Astrocyte (in vitro differentiated cells and primary cell): ENCODE measurements around the gene CPOX. TPM values are rescaled to one million over a fixed set of nuclear protein-coding genes. Genes with fewer than 3 reads are reported as not detected.

ENCODE experiments used
- DNase-seq: peaks from one replicate; pipeline ENCODE4 v3.0.0-alpha.2; 2010; ENCODE audit warnings: low read depth
- FAIRE-seq: peaks from 2 replicates; lab custom pipeline; 2011; peaks lifted over from hg19 to GRCh38; lab: Jason Lieb, UNC
- H2AFZ ChIP-seq: 2 replicates; pipeline ENCODE4 v1.6.0; 2012; ENCODE audit warnings: low read depth, low read length, inconsistent platforms
- H3K27ac ChIP-seq: 2 replicates; pipeline ENCODE4 v1.5.1; 2011; ENCODE audit warnings: low read depth, low read length, inconsistent platforms
- H3K27me3 ChIP-seq: 2 replicates; pipeline ENCODE4 v1.6.0; 2011; ENCODE audit warnings: low read length, inconsistent platforms; ENCODE audit not compliant: insufficient read depth
- H3K36me3 ChIP-seq: 2 replicates; pipeline ENCODE4 v1.5.1; 2011; ENCODE audit warnings: low read length, inconsistent platforms; ENCODE audit not compliant: insufficient read depth
- H3K4me1 ChIP-seq: 2 replicates; pipeline ENCODE4 v1.5.1; 2011; ENCODE audit warnings: low read length, inconsistent platforms; ENCODE audit not compliant: insufficient read depth
- H3K4me2 ChIP-seq: 2 replicates; pipeline ENCODE4 v1.6.0; 2012; ENCODE audit warnings: low read length, inconsistent platforms
- H3K4me3 ChIP-seq: 2 replicates; pipeline ENCODE4 v1.5.1; 2011; ENCODE audit warnings: low read depth, mild to moderate bottlenecking, low read length, inconsistent platforms; ENCODE audit not compliant: insufficient read depth
- H3K79me2 ChIP-seq: 2 replicates; pipeline ENCODE4 v1.6.0; 2012; ENCODE audit warnings: mild to moderate bottlenecking, low read length, inconsistent platforms; ENCODE audit not compliant: insufficient read depth
- H3K9ac ChIP-seq: 2 replicates; pipeline ENCODE4 v1.6.0; 2012; ENCODE audit warnings: mild to moderate bottlenecking, low read length, inconsistent platforms
- H3K9me3 ChIP-seq: 2 replicates; pipeline ENCODE4 v1.5.1; 2012; ENCODE audit warnings: low read depth, mild to moderate bottlenecking, low read length, inconsistent platforms; ENCODE audit not compliant: insufficient read depth
- H4K20me1 ChIP-seq: 2 replicates; pipeline ENCODE4 v1.6.0; 2012; ENCODE audit warnings: low read length, inconsistent platforms; ENCODE audit not compliant: insufficient read depth
- H3K27ac Mint-ChIP-seq: one replicate; pipeline ENCODE4 v1.8.0; 2021; ENCODE audit warnings: mild to moderate bottlenecking, mixed read lengths; ENCODE audit not compliant: unreplicated experiment
- H3K27me3 Mint-ChIP-seq: one replicate; pipeline ENCODE4 v1.8.0; 2021; ENCODE audit warnings: low read depth, mixed read lengths; ENCODE audit not compliant: unreplicated experiment
- H3K36me3 Mint-ChIP-seq: one replicate; pipeline ENCODE4 v1.8.0; 2021; ENCODE audit warnings: low read depth, mixed read lengths; ENCODE audit not compliant: unreplicated experiment
- H3K4me1 Mint-ChIP-seq: one replicate; pipeline ENCODE4 v1.8.0; 2021; ENCODE audit warnings: low read depth, mixed read lengths; ENCODE audit not compliant: unreplicated experiment
- H3K4me3 Mint-ChIP-seq: one replicate; pipeline ENCODE4 v1.8.0; 2021; ENCODE audit warnings: mild to moderate bottlenecking, moderate library complexity, mixed read lengths; ENCODE audit not compliant: unreplicated experiment
- H3K9me3 Mint-ChIP-seq: one replicate; pipeline ENCODE4 v1.8.0; 2021; ENCODE audit warnings: mild to moderate bottlenecking, mixed read lengths; ENCODE audit not compliant: unreplicated experiment
- EZH2 ChIP-seq: IDR thresholded peaks from 2 replicates; pipeline ENCODE4 v1.6.1; 2012; ENCODE audit warnings: mild to moderate bottlenecking, low read length, inconsistent platforms; ENCODE audit not compliant: insufficient read depth
- total RNA-seq: library from RNA; stranded (reverse); gene quantifications from 2 replicates; pipeline ENCODE4 v1.2.1, GENCODE V29; 2021
- TF ChIP-seq, protein P1 (sequence below): IDR thresholded peaks from 2 replicates; pipeline ENCODE4 v1.5.1; 2011; ENCODE audit warnings: low read depth, mild to moderate bottlenecking, inconsistent platforms, low read length, moderate library complexity; ENCODE audit not compliant: insufficient read depth

CPOX gene
- total RNA-seq, 1 donor from 2014 or later = 23.7 TPM

DNA sequence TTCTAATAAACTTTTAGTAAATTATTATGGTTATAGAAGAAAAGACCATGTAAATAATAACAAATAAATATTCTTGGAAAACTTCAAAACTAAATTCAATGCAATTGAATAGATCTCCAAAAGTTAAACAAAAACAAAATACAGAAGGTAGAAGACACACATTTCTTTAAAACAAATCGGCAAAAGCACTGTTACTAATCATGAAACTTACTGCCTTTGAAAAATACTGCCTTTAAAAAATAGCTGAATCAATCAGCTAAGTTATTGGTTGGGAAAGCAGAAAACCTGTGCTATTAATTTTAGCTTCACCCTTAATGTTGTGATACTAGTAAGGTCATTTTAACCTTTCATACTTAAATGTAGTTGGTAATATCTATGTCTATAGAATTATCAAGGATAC, 58.7 kb downstream of the CPOX start:
- FAIRE-seq (no peak), DNase-seq (no peak)
- Histone ChIP-seq H2AFZ (no peak overlapping the region), H3K4me3 (no peak overlapping the region), H3K4me2 (no peak overlapping the region), H3K27me3 (no peaks in the 10 kb centered on the region), H3K9ac (no peak overlapping the region), H3K79me2 (no peaks in the 10 kb centered on the region), H3K27ac (no peak overlapping the region), H3K36me3 (no peaks in the 10 kb centered on the region), H4K20me1 (no peaks in the 10 kb centered on the region), H3K4me1 (no peaks in the 10 kb centered on the region), H3K9me3 (no peaks in the 10 kb centered on the region)
- Mint-ChIP-seq H3K36me3 (no peaks in the 10 kb centered on the region), H3K9me3 (no peaks in the 10 kb centered on the region), H3K4me1 (no peaks in the 10 kb centered on the region), H3K4me3 (no peak overlapping the region), H3K27ac (no peak overlapping the region), H3K27me3 (no peaks in the 10 kb centered on the region)
- no peak for TF ChIP-seq EZH2
- TF ChIP-seq, protein P1, sequence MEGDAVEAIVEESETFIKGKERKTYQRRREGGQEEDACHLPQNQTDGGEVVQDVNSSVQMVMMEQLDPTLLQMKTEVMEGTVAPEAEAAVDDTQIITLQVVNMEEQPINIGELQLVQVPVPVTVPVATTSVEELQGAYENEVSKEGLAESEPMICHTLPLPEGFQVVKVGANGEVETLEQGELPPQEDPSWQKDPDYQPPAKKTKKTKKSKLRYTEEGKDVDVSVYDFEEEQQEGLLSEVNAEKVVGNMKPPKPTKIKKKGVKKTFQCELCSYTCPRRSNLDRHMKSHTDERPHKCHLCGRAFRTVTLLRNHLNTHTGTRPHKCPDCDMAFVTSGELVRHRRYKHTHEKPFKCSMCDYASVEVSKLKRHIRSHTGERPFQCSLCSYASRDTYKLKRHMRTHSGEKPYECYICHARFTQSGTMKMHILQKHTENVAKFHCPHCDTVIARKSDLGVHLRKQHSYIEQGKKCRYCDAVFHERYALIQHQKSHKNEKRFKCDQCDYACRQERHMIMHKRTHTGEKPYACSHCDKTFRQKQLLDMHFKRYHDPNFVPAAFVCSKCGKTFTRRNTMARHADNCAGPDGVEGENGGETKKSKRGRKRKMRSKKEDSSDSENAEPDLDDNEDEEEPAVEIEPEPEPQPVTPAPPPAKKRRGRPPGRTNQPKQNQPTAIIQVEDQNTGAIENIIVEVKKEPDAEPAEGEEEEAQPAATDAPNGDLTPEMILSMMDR = no peak

DNA sequence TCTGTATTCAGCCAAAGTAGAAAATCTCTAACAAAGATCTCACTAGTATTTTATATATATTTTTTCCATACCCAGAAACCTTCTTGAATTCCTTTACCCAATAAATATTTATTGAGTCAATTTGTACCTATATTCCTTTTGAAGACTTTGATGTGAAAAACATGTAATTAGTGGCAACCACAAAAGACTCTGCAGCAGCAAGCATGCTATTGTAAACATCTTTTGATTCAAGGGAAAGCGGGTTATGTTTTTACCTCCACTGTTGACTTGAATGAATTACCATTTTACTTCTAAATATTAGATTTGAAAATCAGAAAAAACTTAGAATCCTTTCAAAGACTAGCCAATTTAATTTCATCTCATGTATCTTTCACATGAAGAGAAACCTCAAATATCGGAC, 59.2 kb downstream of the CPOX start:
- TF ChIP-seq EZH2 = no peak
- TF ChIP-seq, protein P1 = no peak
- Histone ChIP-seq H3K4me3 (no peak overlapping the region), H4K20me1 (no peaks in the 10 kb centered on the region), H3K4me1 (no peaks in the 10 kb centered on the region), H3K4me2 (no peak overlapping the region), H3K27ac (no peak overlapping the region), H3K36me3 (no peaks in the 10 kb centered on the region), H3K9me3 (no peaks in the 10 kb centered on the region), H3K9ac (no peak overlapping the region), H3K27me3 (no peaks in the 10 kb centered on the region), H2AFZ (no peak overlapping the region), H3K79me2 (no peaks in the 10 kb centered on the region)
- FAIRE-seq = no peak
- Mint-ChIP-seq H3K27me3 (no peaks in the 10 kb centered on the region), H3K4me3 (no peak overlapping the region), H3K36me3 (no peaks in the 10 kb centered on the region), H3K27ac (no peak overlapping the region), H3K4me1 (no peaks in the 10 kb centered on the region), H3K9me3 (no peaks in the 10 kb centered on the region)
- no peak for DNase-seq

DNA sequence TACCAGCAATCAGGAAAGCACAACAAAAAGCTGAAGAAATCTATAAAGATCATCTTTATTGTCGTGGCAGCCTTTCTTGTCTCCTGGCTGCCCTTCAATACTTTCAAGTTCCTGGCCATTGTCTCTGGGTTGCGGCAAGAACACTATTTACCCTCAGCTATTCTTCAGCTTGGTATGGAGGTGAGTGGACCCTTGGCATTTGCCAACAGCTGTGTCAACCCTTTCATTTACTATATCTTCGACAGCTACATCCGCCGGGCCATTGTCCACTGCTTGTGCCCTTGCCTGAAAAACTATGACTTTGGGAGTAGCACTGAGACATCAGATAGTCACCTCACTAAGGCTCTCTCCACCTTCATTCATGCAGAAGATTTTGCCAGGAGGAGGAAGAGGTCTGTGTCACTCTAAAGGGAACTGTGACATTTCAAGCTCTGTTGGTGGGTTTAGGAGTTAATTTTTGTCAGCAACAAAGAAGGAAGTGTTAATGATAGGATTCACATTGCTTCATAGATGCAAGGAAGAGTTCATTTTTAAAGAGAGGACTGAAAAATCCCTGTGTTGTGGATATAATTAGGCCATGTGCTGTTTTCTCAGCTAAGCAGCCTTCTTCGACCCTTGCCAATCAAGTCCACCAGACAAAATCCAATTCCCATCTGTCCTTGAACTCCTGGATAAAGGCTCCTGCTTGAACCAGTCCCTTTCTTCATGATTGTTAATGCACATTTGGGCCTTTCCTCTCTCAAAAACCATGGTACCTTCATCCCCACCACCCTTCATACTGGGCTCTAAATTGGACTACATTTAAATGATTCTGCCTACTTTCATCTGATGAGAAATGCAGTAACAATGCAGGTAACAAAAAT, 60.5 kb downstream of the CPOX start:
- Histone ChIP-seq H3K36me3 (no peaks in the 10 kb centered on the region), H3K4me1 (no peaks in the 10 kb centered on the region), H3K27ac (no peak overlapping the region), H3K4me2 (no peak overlapping the region), H3K9me3 (no peaks in the 10 kb centered on the region), H3K79me2 (no peaks in the 10 kb centered on the region), H3K27me3 (no peaks in the 10 kb centered on the region), H4K20me1 (no peaks in the 10 kb centered on the region), H3K9ac (no peak overlapping the region), H3K4me3 (no peak overlapping the region), H2AFZ (no peak overlapping the region)
- Mint-ChIP-seq H3K36me3 (no peaks in the 10 kb centered on the region), H3K9me3 (no peaks in the 10 kb centered on the region), H3K4me1 (no peaks in the 10 kb centered on the region), H3K27ac (no peak overlapping the region), H3K27me3 (no peaks in the 10 kb centered on the region), H3K4me3 (no peak overlapping the region)
- DNase-seq (no peak), FAIRE-seq (no peak)
- TF ChIP-seq, protein P1 = no peak
- no peak for TF ChIP-seq EZH2
